ENCODE data around the gene ERVV-1. TPM values are rescaled to one million over a fixed set of nuclear protein-coding genes. Genes with fewer than 3 reads are reported as not detected.

The ERVV-1 gene
- total RNA-seq, 1 donor from 2014 or later, result not detected

DNA sequence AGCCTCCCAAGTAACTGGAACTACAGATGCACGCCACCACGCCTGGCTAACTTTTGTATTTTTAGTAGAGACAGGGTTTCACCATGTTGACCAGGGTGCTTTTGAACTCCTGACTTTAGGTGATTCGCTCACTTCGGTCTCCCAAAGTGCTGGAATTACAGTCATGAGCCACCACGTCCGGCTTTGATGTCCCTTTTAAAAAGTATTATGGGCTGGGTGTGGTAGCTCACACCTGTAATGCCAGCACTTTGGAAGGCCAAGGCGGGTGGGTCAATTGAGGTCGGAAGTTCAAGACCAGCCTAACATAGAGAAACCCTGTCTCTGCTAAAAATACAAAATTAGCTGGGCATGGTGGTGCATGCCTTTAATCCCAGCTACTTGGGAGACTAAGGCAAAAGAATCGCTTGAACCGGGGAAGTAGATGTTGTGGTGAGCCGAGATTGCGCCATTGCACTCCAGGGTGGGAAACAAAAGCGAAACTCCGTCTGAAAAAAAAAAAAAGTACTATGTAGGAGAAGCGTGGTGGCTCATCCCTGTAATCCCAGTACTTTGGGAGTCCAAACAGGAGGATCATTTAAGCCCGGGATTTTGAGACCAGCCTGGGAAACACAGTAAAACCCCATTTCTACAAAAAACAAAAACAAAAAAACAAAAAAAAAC lies 22.8 kb upstream of the ERVV-1 start:
- H3K27me3 ChIP-seq, result no peaks in the 10 kb centered on the region
- DNase-seq (ENCODE audit: extremely low spot score in 2 of 2), result no peak
- H3K4me3 ChIP-seq, result no peak overlapping the region
- peaks cover 0 to 32% of the 10 kb centered on the region in 2 donors for H3K36me3 ChIP-seq
- H3K9me3 ChIP-seq, result no peaks in the 10 kb centered on the region
- TF ChIP-seq POLR2A (IDR thresholded peaks at IDR 0.05) (no peak), POLR2AphosphoS5 (IDR thresholded peaks at IDR 0.05; ENCODE audit: insufficient read depth in 1 of 2, low read depth in 1 of 2) (no peak)
- TF ChIP-seq, protein P1, sequence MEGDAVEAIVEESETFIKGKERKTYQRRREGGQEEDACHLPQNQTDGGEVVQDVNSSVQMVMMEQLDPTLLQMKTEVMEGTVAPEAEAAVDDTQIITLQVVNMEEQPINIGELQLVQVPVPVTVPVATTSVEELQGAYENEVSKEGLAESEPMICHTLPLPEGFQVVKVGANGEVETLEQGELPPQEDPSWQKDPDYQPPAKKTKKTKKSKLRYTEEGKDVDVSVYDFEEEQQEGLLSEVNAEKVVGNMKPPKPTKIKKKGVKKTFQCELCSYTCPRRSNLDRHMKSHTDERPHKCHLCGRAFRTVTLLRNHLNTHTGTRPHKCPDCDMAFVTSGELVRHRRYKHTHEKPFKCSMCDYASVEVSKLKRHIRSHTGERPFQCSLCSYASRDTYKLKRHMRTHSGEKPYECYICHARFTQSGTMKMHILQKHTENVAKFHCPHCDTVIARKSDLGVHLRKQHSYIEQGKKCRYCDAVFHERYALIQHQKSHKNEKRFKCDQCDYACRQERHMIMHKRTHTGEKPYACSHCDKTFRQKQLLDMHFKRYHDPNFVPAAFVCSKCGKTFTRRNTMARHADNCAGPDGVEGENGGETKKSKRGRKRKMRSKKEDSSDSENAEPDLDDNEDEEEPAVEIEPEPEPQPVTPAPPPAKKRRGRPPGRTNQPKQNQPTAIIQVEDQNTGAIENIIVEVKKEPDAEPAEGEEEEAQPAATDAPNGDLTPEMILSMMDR (IDR thresholded peaks at IDR 0.05), result no peak
- no peak overlapping the region for H3K27ac ChIP-seq
- H3K4me1 ChIP-seq, result peaks cover 13% of the 10 kb centered on the region
- intact Hi-C loops (cut with DNase I), result no loop called here

DNA sequence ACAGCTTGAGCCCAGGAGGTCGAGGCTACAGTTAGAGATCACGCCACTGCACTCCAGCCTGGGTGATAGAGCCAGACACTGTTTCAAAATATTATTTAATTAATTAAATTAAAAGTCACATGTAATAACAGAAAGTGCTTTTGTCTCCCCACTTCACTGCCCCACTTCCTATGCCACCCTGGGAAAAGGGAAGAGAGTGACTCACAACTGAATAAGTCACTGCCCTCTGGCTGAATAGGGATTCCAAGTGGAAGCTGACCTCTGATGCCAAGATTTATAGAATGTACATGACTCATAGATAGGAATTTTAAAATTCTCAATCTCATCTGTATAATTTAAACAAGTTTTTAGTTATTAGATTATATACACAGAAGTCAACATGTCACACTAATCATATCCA lies 22.2 kb upstream of the ERVV-1 start:
- Histone ChIP-seq H3K36me3 (peaks cover 0 to 26% of the 10 kb centered on the region in 2 donors), H3K4me1 (peaks cover 13% of the 10 kb centered on the region), H3K27me3 (no peaks in the 10 kb centered on the region), H3K9me3 (no peaks in the 10 kb centered on the region), H3K4me3 (no peak overlapping the region), H3K27ac (peak overlapping the region; percentile 86)
- no peak for TF ChIP-seq POLR2A (IDR thresholded peaks at IDR 0.05)
- TF ChIP-seq POLR2AphosphoS5 (IDR thresholded peaks at IDR 0.05; ENCODE audit: insufficient read depth in 1 of 2, low read depth in 1 of 2), result peak in 1 of 2 donors; percentile 31
- no peak for DNase-seq (ENCODE audit: extremely low spot score in 2 of 2)
- intact Hi-C loops (cut with DNase I), result no loop called here

DNA sequence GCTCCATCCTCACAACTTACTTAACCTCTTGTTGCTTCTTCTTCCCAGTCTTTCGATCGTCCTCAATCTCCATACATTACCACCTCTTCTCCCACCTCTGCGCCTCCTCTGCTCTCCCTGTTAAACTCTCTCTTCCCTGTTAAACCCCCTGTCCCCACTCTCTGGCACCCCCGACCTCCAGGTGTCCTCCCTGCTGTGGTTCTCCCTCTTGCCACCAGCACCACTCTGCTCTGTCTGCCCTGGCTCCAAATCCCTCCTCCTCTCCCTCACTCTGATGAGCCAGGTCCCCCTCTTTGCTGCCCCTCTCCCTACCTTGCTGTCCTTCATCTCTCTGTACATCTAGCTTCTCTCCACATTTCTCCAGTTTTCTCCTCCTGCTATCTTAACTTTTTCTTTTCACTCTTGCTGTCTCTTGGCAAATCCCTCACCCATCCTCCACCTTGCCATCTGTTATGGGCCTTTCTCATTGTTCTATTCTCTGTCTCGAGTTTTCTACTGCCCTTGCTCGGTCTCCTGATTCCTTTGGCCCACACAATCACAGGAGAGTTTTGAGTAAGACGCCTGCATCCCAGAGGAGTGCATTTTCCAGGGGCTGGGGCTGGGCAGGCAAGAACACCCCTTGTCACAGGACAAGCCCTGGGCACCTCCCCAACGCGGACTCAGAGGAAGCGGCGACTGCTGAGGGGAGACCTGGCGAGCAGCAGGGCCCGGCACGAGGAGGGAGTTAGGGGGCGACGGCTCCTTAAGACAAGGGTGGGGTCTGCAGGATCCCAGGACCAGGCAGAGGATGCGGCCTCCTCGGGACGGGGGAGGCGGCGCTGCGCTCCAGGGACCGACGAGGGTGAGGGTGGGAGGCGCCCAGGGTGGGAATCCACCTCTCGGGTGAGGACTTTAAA lies 21.4 kb upstream of the ERVV-1 start:
- no peaks in the 10 kb centered on the region for H3K9me3 ChIP-seq
- H3K27ac ChIP-seq, result peak overlapping the region; percentile 86
- TF ChIP-seq, protein P1 (IDR thresholded peaks at IDR 0.05), result no peak
- TF ChIP-seq POLR2AphosphoS5 (IDR thresholded peaks at IDR 0.05; ENCODE audit: insufficient read depth in 1 of 2, low read depth in 1 of 2), result no peak
- TF ChIP-seq POLR2A (IDR thresholded peaks at IDR 0.05), result no peak
- no peaks in the 10 kb centered on the region for H3K27me3 ChIP-seq
- intact Hi-C loops (cut with DNase I), result no loop called here
- peaks cover 13% of the 10 kb centered on the region for H3K4me1 ChIP-seq
- DNase-seq (ENCODE audit: extremely low spot score in 2 of 2), result no peak
- H3K36me3 ChIP-seq, result peaks cover 0 to 24% of the 10 kb centered on the region in 2 donors
- peak overlapping the region; percentile 51 to 59 for H3K4me3 ChIP-seq

DNA sequence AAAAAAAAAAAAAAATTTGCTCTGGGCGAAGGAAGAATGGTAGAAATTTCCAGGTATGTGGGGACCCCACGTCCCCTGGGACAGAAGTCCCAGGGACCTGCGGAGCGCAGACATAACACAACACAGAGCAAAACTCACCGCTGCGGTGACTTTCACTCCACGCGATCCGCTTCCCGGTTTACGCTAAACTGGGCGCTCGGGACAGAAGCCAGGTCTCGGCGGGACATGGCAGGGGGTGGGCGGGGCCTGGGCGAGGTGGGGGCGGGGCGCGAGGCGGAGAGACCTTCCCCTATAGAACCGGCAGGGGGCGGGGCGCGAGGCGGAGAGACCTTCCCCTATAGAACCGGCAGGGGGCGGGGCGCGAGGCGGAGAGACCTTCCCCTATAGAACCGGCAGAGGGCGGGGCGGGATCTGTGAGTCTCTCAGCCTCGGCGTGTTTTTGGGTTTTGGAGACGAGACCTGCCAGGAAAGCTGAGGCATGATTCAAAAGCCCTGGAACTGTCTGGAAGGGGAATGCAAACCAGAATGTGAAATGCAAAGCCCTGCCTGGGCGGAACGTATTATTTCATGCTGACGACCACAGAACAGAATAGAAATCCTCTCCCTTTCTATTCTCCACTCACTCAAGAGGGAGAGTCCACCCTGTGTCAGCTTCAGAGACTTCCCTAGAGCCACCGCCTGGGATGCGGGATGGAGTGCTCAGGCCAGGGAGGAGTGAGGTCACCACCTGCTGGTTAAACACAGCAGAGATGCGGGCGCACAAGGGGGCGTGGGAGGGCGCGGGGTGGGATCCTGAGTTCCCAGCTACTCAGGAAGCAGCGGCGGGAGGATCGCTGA lies 20.2 kb upstream of the ERVV-1 start:
- intact Hi-C loops (cut with DNase I), result no loop called here
- TF ChIP-seq, protein P1 (IDR thresholded peaks at IDR 0.05), result peak in 2 of 3 experiments; percentile 44 to 59
- no peak for TF ChIP-seq POLR2AphosphoS5 (IDR thresholded peaks at IDR 0.05; ENCODE audit: insufficient read depth in 1 of 2, low read depth in 1 of 2)
- H3K4me1 ChIP-seq, result peaks cover 13% of the 10 kb centered on the region
- H3K36me3 ChIP-seq, result peaks cover 0 to 13% of the 10 kb centered on the region in 2 donors
- peak overlapping the region; percentile 51 to 59 for H3K4me3 ChIP-seq
- peak overlapping the region; percentile 86 for H3K27ac ChIP-seq
- DNase-seq (ENCODE audit: extremely low spot score in 2 of 2), result no peak
- no peaks in the 10 kb centered on the region for H3K9me3 ChIP-seq
- no peaks in the 10 kb centered on the region for H3K27me3 ChIP-seq

DNA sequence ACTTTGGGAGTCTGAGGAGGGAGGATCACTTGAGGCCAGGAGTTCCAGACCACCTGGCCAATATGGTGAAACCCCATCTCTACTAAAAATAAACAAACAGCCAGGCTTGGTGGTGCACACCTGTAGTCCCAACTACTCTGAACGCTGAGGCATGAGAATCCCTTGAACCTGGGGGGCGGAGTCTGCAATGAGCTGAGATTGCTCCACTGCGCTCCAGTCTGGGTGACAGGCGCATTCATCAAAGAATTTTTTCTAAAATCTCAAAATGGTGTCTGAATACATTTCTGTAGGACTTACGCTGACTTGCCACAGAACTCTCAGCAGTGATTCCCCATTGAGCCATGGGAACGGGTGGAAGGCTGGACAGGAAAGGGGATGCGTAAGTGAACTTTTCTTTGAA lies 18.0 kb upstream of the ERVV-1 start:
- Histone ChIP-seq H3K36me3 (no peaks in the 10 kb centered on the region), H3K27me3 (no peaks in the 10 kb centered on the region), H3K9me3 (no peaks in the 10 kb centered on the region), H3K4me3 (no peak overlapping the region), H3K27ac (no peak overlapping the region), H3K4me1 (peaks cover 13% of the 10 kb centered on the region)
- intact Hi-C loops (cut with DNase I), result no loop called here
- no peak for TF ChIP-seq POLR2A (IDR thresholded peaks at IDR 0.05)
- no peak for TF ChIP-seq POLR2AphosphoS5 (IDR thresholded peaks at IDR 0.05; ENCODE audit: insufficient read depth in 1 of 2, low read depth in 1 of 2)
- TF ChIP-seq, protein P1 (IDR thresholded peaks at IDR 0.05), result no peak
- DNase-seq (ENCODE audit: extremely low spot score in 2 of 2), result no peak
